NCI-H146 (cell line): Measurements from ENCODE around the gene ARHGAP15.

Source experiments
- DNase-seq: peaks from one replicate; lab custom pipeline; 2025; lab: John Stamatoyannopoulos, UW

The ARHGAP15 gene

DNA sequence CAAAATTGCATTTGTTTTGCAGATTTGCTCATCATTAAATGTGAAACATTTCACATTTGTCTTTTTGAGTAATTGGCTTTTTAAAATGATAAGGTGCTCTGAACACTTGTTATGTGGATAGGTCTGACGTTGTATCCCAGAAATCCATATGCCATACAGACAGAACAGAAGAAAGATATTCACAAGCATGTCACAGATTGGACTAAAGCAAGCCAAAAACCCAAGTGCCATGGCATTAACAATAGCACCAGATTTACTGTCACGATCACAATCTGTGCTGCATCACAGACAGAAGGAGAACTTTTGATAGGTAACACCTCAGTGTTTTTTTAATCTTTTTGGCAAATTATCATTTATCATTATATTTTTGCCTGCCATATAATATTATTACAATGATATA lies 272.6 kb downstream of the ARHGAP15 start:
- no peak for DNase-seq

DNA sequence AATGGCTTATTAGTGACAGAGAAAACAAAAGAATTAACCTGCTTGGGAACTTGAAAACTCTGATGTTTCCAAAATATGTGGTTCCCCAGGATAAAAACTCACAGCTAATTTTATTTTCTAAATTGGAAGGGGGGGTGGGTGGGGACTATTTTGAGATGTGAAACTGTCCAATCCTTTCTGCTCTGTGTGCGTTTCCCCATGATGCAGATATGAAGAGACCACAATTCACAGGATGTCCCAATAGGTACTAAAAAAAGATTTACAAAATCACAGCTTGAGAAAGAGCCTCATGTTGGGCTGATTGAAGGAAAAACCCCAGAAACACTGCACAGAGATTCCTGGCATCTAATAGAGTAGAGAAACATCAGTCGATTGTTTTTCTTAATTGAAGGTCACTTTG lies 273.2 kb downstream of the ARHGAP15 start:
- DNase-seq: no peak

DNA sequence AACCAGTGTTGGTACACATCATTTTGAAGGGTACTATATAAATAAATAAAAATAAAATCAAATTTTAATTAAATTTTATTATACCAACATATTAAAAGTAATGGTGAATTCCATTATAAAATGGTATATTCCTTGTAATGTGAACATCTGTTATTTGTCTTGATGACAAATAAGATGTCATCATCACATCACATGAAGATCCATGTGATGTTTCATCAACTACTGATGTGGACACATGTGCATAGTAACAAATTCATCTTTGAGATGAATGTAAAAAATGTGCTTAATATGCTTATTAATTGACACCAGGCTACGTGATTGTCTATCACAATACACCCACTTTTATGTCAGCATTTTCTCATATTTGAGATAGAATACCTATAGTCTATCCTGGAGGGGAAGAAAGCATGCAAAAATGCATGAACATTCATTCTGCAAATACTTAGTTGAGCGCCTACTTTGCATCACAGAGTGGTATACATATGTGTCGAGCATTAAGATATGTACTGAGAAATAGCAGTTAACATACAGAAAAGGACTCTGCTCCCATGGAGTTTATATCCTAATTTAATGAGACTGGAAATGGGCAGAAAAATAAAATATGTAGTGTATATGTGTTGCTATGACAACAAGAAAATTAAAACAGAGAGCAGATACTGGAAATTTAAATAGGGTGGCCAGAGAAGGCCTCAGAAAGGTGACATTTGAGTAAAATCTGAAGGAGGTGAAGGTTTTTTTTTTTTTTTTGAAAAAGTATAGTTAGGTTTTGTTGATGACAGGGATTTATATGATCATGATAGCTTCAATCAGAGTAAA lies 281.1 kb downstream of the ARHGAP15 start:
- DNase-seq: no peak

DNA sequence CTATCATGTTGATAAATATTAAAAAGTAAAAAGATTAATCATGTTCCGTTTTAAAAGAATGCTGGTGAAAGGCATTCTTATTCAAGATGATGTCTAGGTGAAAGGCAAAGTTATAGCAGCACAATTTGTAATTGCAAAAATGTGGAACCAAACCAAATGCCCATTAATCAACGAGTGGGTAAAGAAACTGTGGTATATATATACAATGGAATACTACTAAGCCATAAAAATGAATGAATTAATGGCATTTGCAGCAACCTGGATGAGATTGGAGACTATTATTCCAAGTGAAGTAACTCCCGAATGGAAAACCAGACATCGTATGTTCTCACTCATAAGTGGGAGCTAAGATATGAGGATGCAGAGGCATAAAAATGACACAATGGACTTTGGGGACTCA lies 286.4 kb downstream of the ARHGAP15 start:
- DNase-seq: no peak

DNA sequence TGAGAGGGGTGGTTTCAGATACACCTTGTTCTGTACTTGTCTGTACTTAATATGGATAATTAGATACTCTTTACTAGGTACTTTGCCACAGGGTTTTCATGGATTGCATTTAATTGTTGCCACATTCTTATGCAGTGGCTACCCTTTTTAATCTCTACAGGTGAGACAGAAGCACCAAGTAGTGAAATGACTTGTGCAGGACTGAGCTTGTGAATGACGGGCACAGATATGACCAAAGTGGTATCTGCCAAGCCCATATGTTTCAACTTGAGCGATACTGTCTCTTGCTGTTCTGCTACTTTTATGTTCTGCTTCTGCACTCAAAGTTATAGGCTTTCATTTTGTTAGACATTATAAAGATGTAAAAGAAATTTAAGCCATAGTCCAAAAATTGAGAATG lies 288.2 kb downstream of the ARHGAP15 start:
- no peak for DNase-seq

DNA sequence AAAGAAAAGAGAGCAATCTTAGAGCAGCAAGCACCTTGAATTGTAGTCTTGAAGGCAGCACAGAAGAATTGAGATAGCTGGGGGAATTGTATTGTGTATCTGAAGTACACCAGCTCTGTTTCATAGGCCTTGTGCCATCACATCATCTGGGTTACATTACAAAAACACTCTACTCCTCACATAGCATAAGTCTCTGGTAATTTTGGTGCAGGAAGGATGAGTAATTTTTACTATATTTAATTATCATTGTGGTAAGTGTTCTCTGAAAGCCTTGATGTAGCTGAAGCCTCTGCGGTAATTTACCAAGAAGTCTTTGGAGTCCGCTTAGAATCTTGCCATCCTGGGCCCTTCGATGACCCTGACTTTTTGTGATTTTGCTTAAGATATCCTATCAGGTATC lies 291.1 kb downstream of the ARHGAP15 start:
- DNase-seq: no peak

DNA sequence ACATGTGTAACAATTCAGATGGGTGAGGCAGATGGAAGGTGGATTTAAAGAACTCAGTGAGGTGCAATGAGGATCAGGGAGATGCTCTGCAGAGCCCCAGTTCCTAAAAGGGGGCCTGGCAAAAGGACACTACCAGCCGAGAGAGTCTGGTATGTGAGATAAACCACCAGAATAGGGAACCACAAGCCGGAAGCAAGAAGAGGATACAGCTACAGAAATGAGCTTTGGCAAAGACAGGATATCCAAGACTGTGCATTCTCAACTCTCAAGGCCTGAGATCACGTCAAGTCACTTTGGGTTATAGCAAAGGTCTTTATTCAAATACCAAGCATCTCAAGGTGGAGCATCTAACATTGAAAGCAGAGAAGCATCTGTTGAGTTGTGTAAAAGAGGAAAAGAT lies 293.5 kb downstream of the ARHGAP15 start:
- no peak for DNase-seq

DNA sequence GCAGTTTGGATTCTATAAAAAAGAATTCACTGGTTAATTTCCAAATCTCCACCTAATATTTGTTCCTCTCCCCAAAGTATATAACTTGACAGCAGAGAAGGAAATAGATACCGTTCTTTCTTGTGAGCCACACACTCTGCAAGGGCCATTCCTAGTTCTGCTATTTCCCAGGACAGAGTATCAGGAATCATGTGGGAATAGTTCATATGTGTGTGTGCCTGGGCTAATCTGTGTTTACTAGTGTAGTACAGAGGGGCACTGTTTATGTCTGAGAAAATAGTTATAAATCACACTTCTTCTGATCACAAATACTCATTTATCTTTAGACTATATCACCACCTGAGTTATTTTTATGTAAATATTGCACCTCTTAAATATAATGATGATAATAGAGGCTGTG lies 296.7 kb downstream of the ARHGAP15 start:
- DNase-seq: no peak

DNA sequence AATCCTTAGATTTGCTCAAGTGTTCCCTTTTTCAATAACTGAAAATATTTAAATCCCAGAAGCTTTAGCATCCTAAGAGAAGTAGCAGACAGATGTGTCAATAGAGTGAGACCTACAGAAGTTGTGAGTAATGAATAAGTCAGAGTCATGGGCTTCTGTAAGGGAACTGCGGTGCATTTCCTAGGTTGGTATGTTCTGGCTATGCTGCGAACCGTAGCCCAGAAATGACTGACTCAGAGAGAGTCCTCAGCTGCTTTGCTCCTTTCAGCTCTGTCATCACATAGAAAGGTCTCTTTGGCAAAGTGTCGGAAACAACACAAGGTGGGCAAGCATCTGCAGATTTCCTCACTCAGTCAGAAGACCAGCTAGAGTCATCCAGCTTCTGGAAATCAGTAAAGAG lies 297.1 kb downstream of the ARHGAP15 start:
- DNase-seq: no peak

DNA sequence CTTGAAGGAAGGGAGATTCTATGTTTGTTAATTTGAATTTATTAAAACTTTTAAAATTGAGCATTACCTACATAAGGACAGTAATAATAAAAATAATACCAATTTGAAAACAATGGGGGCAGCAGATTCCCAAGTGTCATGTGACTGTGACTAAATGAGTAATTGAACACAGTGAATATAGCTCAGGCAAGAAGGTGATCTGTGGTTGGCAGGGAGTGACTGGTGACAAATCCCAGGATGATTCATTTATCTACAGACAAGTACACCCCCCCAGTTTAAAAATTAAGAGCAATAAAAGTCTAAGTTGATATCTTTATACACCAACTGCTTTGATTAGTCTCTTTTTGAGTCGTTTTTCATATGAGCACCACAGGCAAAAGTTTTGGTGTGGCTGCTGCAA lies 299.5 kb downstream of the ARHGAP15 start:
- no peak for DNase-seq

DNA sequence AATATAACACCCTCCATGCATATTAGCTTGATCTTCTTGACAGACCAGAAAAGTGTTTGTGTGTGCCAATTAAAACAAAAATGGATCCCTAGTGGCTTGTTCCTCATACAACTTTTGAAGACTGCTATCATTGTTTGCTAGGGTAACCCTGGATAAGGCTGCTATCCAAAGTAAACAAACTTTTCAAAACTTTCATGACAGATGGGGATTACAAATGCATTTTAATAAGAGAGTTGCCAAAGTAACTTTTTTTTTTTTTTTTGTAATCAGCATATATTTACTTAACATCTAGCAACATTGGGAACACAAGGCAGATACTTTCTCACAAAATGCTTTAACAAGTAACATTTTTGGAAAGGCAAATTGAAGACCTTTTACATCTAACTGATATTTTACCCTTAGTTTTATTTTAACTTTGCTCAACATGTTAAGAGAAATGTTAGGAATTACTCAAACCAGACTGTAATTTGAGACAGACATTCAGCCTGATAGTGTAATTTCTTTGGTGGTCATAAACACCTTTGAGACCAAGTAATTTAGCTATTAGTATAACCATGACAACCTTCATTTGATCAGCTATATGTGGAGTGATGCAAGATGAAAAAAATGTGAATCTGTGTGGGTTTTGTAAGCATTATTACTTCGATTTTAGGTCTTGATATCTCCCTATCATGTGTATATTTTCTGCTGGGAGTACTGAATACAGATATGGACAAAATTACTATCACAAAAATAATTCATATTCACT lies 300.9 kb downstream of the ARHGAP15 start:
- no peak for DNase-seq

DNA sequence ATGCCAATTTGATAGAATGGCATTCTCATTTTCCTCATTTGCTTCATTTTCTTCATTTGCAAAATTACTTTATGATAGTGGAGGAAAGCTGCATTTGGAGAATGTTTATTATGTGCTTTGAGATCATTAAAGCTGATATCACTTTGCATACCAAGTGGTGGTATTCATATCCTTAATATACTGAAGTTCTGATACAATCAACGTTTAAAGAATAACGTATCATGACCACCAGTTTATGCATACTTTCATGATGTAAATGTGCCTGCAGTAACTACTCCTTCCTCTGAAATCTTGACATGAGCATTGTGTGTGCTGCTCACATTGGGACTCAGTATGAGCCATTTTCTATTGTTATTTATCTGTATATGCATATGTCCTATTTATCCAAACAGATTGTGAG lies 302.1 kb downstream of the ARHGAP15 start:
- no peak for DNase-seq

DNA sequence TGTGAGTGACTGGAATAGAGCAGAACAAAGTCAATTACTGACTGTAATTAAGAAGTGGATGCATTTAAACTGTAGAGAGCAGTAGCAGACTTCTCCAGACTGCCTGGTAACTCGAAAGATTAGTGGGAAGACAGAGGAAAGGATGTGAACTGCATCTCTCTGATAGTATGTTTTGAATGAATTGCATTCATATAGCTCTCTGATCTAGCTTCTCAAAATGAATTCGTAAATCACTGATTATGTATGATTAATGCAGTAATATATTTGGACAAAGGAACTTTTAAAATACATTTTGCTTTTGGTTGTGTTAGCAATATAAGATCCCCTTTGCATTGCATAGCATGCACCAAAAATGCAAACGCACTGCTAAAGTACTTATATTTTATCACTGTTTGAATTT lies 304.0 kb downstream of the ARHGAP15 start:
- no peak for DNase-seq

DNA sequence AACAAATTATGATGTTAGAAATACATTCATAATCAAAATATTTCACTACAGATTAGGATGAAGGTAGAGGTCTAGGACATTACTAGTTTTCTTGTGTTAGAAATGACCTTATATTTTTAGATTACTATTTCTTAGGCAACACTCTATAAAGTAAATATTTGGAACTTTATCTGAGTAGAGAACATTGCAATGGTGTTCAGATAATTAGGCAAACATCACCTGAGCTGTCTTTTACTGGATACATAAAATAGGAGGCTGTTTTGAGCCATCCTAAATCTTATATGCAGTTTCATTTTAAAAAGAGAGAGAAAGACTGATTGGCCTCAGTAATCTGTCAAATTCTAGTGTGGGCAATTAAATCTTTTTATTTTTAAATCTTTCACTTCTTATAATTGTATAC lies 304.6 kb downstream of the ARHGAP15 start:
- DNase-seq: no peak

DNA sequence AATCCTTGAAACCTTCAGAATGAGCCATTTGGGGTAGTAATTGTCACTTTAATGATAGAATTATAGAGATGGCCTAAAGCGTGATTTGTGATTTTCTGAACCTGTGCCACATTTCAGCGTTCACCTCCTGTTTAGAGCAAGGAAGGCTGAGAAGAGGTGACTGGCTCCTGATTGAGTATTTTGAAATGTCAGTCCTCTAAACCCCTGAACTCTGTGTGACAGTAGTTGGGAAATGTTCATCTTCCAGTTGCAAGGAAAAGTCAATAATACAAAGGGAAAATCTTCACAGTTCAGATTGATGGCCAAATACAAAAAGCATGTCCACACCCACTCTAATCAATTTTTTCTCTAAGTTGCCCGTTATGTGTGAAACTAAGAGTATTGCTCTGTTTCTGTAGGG lies 305.2 kb downstream of the ARHGAP15 start:
- DNase-seq: no peak

DNA sequence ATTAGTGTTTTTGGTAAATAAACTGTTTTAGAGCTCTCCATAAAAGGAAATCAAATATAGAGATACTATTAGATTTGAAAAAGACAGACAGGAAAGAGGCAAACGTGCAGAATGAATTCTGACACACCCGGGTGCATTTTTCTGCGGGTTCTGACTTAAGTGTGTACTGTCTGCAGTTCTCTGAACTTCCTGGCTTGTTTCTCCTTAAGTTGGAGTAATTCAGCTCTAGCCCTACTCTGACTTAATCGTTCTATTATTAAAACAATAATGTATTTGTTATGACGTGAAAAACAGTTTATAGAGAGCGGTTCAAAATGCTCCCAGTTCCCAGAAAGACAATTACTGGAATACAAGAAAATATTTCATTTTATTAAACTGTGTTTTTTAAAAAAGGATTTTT lies 305.9 kb downstream of the ARHGAP15 start:
- no peak for DNase-seq

DNA sequence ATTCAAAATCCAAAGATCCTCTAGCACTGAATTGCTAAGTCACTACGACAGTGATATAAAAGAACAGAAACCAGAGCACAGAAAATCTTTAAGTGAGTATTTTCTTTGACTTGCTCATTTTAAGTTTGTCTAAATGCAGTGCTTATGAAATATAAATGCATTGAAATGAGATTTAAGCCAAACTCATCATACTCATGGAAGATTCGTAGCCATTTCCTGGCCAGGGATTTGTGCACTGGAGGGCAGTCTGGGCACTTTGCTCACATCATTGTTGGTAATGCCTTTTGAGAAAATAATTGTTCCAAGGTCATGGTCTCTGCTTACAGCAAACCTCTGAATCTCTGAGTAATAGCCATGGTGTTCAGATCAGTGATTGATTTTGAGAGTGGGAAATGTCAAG lies 307.7 kb downstream of the ARHGAP15 start:
- no peak for DNase-seq

DNA sequence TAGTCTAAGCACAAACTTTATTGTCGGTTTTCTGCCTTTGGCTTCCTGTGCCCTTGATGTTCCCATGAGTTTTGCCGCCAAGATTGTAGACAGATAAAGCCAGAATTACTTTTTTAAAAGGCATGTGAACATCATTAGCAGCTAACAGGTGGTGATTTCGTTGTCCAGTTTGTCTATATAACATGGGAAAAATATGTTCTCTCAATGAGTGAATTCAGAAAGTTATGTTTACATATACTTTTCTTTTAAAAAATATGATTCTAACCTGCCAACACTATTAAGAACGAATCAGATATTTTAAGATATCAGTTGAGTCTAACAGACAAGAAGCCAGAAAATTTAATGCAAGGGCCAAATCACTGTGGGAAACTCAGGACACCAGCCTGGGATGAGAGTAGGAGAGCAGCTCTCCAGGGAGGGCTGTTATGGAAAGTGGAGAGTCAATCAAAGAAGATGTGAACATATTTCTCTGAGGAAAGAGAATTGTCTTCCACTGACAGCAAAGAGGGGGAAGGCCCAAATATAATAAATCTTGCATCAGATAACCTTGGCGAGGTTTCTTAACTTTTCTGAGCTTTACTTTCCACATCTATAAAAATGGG lies 311.3 kb downstream of the ARHGAP15 start:
- no peak for DNase-seq

DNA sequence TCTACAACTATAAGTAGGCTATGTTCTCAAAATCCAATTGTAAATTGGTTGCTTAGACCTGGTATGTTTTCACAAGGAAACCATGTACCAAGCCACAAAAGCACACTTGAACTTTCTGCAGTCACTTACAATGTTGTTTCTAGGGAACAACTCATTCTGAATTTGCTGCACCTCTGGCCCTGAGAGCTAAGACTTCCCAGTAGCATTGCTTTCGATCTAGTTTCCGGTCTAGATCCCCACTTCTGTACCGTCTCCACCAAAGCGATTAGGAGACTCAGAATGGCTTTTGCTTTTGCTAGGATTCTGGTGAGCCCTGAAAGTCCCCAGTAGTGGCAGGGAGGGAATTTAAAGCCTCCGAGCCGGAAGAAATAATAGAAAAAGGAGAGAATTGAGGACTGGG lies 313.0 kb downstream of the ARHGAP15 start:
- DNase-seq: no peak

DNA sequence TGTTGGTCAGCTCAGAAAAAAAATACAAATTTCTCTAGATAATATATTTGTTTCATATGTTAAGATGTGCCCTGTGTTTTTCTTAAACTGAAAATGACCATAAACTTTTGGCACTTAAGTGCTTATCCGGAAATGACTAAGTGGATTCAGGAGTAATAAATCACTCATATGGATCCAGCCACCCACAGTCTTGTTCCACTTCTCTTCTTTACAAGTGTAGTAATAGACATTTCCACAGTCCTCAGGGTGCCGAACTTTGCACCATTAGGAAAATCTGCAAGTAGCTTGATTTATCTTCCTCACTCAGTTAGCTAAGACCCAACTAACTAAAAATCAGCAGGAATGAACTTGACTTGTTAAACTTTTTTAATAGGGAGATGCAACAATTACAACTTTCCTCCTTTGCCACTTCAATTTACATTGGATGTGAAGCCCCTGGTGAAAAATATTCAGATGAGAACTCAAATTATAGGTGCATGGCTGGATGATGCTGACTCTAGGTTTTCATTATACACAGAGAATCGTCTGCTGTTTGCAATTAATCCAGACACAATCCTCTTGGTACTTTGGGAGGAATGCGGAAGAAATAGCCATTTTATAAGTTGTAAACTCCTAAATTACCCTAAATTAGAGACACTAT lies 322.5 kb downstream of the ARHGAP15 start:
- no peak for DNase-seq

DNA sequence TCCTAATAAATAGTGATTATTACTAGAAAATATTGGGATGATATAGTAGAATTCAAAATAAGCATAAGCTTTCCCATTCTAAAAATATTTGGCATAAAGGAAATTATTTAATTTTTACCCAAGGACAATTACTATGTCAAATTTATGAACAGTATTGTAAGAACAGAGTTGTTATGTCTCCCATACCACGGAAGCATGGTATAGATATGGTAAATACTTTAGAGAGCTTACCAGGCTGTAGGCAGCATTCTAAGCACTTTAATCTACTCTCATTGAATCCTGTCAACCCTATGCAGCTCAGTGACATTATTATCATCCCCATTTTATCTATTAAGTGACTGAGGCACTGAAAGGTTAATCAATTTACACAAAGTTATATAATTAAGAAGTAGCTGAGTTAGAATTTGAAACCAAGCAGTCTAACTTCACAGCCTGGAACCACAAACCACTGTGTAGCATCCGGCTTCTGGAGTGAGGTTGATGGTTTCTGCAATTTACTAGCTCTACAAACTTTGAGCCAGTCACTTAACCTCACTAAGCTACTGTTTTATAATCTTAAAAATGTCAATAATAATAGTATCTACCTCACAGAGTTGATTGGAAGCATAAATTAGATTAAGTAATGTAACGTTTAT lies 323.7 kb downstream of the ARHGAP15 start:
- no peak for DNase-seq

DNA sequence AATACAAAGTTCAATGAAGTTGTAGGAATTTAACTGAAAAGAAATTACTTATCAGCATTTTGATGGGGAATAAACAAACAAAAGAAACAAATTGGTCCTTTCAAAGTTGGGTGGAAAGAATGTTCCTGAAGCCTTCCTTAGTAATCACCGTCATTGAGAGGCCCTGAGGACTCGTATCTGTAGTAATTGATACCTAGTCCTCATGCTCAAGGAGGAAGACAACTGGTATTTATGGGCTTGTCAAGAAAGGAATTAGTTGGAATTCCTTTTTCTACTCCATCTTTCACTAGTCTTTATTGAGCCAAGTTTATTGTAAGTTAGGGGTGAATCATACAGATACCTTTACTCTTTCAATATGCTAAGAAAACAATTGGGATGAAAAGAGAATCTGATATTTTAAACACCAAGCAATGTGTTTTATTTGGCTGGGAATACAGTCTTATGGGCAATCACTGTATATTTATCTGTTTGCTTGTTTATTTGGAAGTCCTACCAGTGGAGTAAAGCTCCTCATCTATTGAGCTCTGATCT lies 324.8 kb downstream of the ARHGAP15 start:
- no peak for DNase-seq
